Keratinocyte (primary cell): ENCODE data around the gene DLG5.

Experiments used
- EZH2 ChIP-seq: IDR thresholded peaks from one replicate; pipeline ENCODE4 v1.6.1; 2012; ENCODE audit warnings: inconsistent platforms, mild to moderate bottlenecking, low read length, moderate library complexity
- TF ChIP-seq, protein P1 (sequence below), 3 experiments: IDR thresholded peaks in 1 of 3; conservative IDR thresholded peaks in 1 of 3; optimal IDR thresholded peaks in 1 of 3; 2 replicates in 2 of 3; 3 replicates in 1 of 3; pipeline versions ENCODE3 to v1.5.1; 2011; ENCODE audit warnings: low read length in 3 of 3, mild to moderate bottlenecking in 3 of 3, moderate library complexity in 2 of 3, control low read depth in 1 of 3, inconsistent platforms in 1 of 3; ENCODE audit not compliant: insufficient read depth in 2 of 3; ENCODE audit errors: extremely low read depth in 1 of 3

DNA sequence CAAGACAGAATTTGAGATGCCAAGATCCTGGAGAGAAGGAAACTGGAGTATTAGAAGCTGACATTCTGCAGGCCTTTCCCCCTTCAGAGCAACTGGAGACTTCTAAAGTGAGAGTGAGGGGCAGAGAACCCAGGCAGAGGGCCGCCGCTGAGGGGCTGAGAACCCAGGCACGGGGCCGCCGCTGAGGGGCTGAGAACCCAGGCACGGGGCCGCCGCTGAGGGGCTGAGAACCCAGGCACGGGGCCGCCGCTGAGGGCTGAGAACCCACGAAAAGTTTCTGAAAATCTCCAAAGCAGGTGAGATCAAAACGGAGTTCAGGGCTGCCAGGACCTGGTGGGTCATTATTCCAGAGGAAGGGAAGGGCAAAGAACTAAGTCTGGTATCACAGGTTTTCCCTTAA is 126.2 kb downstream of the DLG5 start:
- TF ChIP-seq, protein P1, sequence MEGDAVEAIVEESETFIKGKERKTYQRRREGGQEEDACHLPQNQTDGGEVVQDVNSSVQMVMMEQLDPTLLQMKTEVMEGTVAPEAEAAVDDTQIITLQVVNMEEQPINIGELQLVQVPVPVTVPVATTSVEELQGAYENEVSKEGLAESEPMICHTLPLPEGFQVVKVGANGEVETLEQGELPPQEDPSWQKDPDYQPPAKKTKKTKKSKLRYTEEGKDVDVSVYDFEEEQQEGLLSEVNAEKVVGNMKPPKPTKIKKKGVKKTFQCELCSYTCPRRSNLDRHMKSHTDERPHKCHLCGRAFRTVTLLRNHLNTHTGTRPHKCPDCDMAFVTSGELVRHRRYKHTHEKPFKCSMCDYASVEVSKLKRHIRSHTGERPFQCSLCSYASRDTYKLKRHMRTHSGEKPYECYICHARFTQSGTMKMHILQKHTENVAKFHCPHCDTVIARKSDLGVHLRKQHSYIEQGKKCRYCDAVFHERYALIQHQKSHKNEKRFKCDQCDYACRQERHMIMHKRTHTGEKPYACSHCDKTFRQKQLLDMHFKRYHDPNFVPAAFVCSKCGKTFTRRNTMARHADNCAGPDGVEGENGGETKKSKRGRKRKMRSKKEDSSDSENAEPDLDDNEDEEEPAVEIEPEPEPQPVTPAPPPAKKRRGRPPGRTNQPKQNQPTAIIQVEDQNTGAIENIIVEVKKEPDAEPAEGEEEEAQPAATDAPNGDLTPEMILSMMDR (optimal IDR thresholded peaks at IDR 0.05 in 1 of 3, IDR thresholded peaks at IDR 0.05 in 1 of 3, conservative IDR thresholded peaks at IDR 0.05 in 1 of 3; ENCODE audit: extremely low read depth in 1 of 3, insufficient read depth in 2 of 3, low read length in 3 of 3) = no peak
- no peak for TF ChIP-seq EZH2
